HG03196 (cell line): ENCODE data around the gene ULBP2.
"Not testable (repeated sequence)": the region's sequence is repeated elsewhere in the genome, so short reads cannot be mapped to it uniquely, and the experiment has no call there.

Experiments
- ATAC-seq: cut with Tn5 transposase; IDR thresholded peaks from one replicate; pipeline ENCODE4 v1.9.1; 2021; ENCODE audit not compliant: unreplicated experiment

Gene ULBP2

GRCh38 chr6:149925974-149926777, 15.6 kb upstream of the ULBP2 start:
- ATAC-seq, result no peak

DNA sequence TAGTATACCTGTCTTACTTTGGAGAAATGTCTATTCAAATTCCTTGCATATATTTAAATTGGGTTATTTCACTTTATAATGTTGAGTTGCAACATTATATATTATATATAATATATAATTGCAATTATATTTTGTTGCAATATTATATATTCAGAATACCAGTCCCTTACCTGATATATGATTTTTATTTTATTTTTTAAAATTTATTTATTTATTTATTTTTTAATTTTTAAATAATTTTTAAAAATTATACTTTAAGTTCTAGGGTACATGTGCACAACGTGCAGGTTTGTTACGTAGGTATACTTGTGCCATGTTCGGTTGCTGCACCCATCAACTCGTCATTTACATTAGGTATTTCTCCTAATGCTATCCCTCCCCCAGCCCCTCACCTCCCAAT, 14.8 kb upstream of the ULBP2 start:
- ATAC-seq, result not testable (repeated sequence)

- no peak for ATAC-seq
Observed at GRCh38 chr6:149929422-149929821, 12.4 kb upstream of the ULBP2 start.

GRCh38 chr6:149931501-149931900, 10.3 kb upstream of the ULBP2 start:
- no peak for ATAC-seq

GRCh38 chr6:149933036-149933435, 8.8 kb upstream of the ULBP2 start:
- no peak for ATAC-seq

DNA sequence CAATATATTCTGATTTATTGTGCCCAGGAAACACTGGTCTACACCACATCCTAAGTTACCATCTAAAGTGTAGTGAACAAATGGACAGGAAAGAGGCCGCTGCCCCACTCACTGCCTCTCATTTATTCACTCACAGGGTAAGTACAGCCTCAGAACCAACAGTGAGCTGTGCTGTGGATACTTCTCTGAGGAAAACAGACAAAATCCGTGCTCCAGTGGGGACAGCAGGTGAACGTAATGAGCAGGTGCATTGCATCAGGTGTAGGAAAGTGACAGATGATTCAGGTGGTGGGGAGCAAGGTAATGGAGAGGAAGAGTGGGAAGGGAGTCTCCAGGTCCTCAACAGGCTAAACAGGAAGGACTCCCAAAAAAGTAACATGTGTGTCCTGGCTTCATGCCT, 8.4 kb upstream of the ULBP2 start:
- no peak for ATAC-seq

GRCh38 chr6:149934249-149935156, 7.3 kb upstream of the ULBP2 start:
- ATAC-seq, result no peak

DNA sequence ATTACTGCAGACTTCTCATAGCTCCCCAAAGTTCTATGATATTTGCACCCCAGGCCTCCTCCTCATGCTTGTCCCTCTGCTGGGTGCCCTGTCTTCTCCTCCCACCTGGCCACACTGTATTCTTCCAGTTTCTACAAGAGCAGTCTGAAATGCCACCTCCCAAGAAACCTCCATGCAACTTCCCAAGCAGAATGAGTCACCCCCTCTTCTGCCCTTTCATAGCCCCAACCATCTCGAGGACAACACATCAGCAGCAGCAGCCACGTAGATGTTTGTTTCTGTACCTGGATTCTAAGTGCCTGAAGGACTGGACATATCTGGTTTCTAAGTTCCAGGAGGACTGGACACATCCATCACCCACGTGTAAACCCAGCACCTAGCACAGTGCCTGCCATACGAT, 6.6 kb upstream of the ULBP2 start:
- no peak for ATAC-seq

DNA sequence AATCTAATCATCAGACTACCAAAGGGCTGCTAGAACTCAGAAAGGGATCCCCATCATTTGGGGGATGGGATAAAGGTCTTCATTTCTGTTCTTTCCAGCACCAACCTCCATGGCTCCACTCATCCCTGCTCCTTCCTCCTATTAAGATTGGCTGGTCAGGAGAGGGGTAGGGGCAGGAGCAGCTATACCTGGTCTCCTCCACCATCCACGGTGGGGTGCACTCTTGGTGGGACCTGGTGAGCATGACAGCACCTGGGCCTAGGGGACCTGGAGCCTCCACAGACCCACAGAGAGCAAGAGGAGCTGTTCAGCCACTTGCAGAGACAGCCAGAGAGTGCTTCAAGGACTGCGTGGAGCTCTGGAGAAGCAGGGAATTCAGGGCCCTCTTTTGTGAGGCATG, 6.1 kb upstream of the ULBP2 start:
- ATAC-seq, result no peak

DNA sequence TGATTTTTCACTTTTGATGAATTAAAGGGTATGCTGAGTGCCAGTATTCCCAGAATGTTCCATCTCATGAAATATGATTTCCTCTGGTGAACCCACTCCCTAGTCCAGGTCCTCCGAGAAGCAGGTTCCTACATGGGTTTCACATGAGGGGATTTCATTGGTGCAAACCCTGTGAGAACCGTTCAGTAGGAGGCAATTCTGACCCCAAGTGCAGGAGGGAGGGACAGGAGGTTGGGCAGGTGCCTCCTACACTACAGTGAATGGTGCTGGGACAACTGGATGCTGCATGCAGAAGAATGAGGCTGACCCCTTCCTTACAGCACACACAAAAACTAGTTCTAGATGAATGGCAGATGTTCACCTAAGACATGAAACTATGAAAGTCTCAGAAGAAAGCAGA, 5.1 kb upstream of the ULBP2 start:
- no peak for ATAC-seq

DNA sequence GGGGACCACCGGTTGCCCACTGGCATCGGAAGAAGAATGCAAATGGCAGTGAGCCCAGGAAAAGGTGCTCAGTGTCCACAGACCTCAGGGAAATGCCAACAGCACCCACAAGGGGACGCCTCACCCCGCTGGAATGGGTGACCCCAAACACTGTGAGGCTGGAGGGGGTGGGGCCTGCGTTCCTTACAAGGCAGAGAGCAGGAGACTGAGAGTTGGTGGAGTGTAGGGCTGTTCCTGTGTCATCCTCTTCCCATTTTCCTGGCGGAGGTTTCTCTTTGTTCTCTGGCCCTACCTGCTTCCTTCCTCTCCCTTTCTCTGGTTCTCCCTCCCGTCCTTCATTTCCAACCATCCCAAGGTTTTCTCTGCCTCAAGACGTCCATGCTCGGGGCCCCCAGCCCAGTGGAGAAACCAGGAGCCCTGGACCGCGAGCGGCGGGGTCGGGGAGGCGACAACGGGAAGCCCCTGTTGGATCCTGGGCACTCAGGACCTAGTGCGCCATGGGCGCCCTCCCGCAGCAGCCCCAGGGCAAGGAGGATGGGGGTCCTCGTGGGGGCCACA, 3.7 kb upstream of the ULBP2 start:
- ATAC-seq, result not testable (repeated sequence)

DNA sequence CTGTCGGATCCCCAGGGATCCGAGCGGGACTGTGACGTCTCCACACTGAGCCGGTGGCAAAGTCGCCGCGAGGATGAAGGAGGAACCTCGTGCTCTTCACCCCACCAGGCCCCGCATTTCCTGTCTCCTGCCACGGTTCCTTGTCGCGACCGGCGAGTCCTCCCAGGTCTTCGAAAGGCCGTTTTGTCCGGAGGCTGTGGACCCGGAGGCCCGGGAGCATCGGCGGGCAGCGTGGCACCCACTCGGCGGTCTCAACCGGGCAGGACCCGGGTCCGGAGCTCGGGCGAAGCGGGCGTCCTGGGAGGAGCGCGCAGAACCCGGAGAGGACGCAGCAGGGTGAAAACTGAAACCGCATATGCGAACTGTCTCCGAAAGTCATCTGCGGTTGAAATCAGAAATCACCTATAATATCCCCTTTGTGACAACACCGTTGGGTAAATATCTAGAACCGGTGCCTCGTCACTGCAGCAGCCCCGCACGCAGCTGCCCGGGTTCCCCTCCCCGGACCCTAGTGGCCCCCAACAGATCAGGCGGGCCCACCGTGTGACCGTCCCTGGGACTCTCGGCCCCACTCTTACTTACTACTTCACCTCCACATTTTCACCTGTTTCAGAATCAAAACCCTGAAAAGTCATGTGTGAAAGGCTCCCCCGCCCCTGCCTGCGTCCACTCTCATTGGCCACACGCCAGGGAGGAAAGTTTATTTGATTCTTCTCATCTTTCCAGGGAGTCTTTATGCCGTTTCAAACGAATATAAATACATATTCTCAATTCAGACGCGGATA, 3.1 kb upstream of the ULBP2 start:
- ATAC-seq, result peak; percentile 82

GRCh38 chr6:149939356-149939648, 2.5 kb upstream of the ULBP2 start:
- ATAC-seq, result no peak

DNA sequence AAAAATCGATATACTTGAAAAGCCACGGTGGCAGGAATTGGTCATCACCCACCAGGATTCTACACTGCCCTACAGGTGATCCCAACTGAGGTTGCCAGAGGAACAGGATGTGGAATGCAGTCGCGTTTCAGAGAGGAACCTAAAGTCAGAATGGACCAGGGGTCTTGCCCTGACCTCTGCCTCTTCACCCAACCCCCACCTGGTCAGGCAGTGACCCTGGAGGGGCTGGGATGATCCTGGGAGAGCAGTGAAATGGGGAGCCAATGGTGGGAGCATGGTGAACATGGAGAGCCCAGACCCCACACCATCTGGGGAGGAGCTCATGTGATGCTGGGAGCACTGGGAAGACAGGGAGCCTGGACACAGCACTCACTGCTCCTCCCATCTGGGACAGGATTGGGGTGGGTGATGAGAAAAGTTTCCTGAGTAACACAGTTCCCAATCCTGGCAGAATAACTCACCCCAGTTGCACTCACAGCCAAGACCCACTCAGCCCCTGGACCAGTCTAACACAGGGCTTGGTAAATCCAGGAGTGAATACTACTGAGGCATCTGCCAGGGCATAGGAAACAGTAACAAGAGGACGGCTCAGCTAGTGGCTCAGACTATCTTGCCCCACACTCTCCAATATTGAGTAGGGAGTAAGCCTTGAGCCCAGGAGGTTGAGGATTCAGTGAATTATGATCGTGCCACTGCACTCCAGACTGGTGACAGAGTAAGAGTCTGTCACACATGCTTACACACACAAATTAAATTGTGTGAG, 1.7 kb upstream of the ULBP2 start:
- ATAC-seq, result no peak

- ATAC-seq, result no peak
Observed at GRCh38 chr6:149940672-149940982, 1.2 kb upstream of the ULBP2 start.

- no peak for ATAC-seq
Observed at GRCh38 chr6:149942461-149942829, 631 bp downstream of the ULBP2 start.

DNA sequence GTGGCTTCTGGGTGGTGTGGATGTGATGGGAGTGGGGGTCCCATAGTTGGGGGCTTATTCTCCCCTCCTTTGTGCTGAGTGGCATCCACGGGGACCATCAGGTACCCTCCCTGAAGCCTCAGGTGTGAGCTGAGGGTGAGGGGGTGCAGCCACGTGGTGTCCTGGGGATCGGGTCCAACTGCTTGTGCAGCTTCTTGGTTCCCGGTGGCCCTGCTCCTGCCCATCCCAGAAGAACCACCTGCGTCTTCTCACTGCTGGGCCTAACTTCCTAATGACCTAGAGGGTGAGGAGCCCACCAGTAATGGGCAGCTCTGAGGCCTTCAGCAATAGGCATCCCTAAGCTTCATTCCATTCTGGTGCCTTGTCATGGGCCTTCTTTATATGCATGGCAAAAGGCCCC, 1.5 kb downstream of the ULBP2 start:
- not testable (repeated sequence) for ATAC-seq

DNA sequence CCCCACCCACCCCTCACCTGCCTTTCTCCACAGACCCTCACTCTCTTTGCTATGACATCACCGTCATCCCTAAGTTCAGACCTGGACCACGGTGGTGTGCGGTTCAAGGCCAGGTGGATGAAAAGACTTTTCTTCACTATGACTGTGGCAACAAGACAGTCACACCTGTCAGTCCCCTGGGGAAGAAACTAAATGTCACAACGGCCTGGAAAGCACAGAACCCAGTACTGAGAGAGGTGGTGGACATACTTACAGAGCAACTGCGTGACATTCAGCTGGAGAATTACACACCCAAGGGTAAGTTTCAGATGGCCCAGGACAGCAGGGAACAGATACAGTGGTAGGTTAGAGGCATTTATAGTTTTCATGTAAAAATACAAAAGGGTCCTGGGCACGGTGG, 3.5 kb downstream of the ULBP2 start:
- ATAC-seq, result not testable (repeated sequence)

GRCh38 chr6:149946631-149947030, 4.8 kb downstream of the ULBP2 start:
- ATAC-seq, result not testable (repeated sequence)

DNA sequence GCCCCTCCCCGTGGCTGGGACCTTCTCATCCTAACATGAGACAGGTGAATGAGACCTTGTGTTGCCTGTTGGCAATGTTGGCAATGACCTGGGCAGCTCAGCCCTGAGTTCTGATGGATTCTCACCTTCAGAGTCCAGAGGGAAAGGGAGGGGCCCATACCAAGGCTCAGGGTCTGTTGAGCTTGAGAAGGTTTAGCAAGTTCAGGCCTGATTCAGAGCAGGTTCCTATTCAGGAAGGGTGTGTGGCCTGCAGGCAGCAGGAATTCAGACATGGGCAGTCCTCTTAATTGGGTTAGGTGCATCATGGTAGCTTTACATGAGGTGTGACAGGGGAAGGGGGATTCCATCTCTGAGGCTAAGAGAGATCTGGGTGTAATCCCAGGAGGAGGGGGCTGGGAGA, 5.7 kb downstream of the ULBP2 start:
- not testable (repeated sequence) for ATAC-seq

GRCh38 chr6:149948011-149948410, 6.2 kb downstream of the ULBP2 start:
- ATAC-seq, result no peak
